Measurements from ENCODE around the gene STX1B.

Gene STX1B

DNA sequence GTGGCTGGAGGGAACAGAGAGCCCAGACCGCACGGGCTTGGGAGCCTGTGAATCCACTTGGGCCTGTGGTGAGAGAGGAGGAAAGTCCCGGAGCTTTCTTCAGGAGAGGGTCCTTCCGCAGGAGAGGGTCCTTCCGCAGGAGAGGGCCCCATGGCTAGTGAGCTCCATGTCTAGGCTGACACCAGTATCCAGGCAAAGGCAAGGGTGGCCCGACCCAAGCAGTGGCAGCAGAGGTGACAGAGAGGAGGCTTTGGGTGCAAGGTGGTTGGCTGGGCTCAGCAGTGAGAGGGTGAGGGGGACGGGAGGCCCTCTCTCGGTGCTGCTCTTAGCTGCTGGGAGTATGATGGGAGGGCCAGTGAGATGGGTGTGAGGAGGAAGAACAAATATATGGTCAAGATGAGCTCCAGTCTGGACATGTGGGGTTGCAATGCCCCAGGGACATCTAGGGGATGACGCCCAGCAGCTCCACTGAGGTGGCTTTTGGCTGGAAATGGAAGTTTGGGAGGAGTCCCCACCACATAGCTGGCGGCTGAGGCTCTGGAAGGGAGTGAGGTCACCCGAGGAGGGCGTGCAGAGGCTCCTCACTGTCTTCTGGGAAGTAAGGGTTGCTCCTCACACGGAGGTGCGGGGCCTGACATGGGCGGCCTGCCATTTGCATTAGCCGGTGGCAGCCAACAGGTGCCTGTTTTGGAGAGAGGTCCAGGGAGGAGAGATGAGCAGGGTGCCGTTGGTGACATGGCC, 27.7 kb downstream of the STX1B start:
- H3K27ac ChIP-seq (ENCODE audit: low read length), result no peak overlapping the region
- no peaks in the 10 kb centered on the region for H3K9me3 ChIP-seq (ENCODE audit: insufficient read depth, low read depth, low read length)
- H3K4me1 ChIP-seq (ENCODE audit: insufficient read depth, low read length), result no peaks in the 10 kb centered on the region; the same call in 1 of the 2 replicates
- peaks cover 63% of the 10 kb centered on the region for H3K36me3 ChIP-seq (ENCODE audit: insufficient read depth, low read depth, low read length)
- no peak overlapping the region for H3K4me3 ChIP-seq (ENCODE audit: low read length)
- no peak overlapping the region for H3K9ac ChIP-seq (ENCODE audit: low read depth, low read length)
- H3K27me3 ChIP-seq (ENCODE audit: insufficient read depth, low read length), result no peaks in the 10 kb centered on the region

DNA sequence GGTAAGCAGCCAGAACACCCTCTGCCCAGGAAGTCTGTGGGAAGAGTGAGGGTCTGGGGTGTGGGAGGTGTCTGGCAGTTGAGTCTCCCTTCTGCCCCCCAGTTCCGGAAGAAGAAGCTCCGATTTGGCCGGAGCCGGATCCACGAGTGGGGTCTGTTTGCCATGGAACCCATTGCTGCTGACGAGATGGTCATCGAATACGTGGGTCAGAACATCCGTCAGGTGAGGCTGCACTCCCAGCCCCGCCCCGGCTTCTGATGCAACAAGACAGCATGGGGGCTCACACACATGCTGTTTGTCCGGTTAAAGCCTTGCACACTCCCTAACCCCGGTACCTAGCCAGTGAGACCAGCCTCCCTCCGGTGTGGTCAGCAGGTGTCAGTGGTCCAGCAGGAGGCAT, 29.5 kb downstream of the STX1B start:
- H3K9ac ChIP-seq (ENCODE audit: low read depth, low read length), result no peak overlapping the region
- no peak overlapping the region for H3K4me3 ChIP-seq (ENCODE audit: low read length)
- H3K4me1 ChIP-seq (ENCODE audit: insufficient read depth, low read length), result no peaks in the 10 kb centered on the region; the same call in 1 of the 2 replicates
- no peaks in the 10 kb centered on the region for H3K27me3 ChIP-seq (ENCODE audit: insufficient read depth, low read length)
- peaks cover 80% of the 10 kb centered on the region for H3K36me3 ChIP-seq (ENCODE audit: insufficient read depth, low read depth, low read length)
- H3K9me3 ChIP-seq (ENCODE audit: insufficient read depth, low read depth, low read length), result no peaks in the 10 kb centered on the region
- no peak overlapping the region for H3K27ac ChIP-seq (ENCODE audit: low read length)

DNA sequence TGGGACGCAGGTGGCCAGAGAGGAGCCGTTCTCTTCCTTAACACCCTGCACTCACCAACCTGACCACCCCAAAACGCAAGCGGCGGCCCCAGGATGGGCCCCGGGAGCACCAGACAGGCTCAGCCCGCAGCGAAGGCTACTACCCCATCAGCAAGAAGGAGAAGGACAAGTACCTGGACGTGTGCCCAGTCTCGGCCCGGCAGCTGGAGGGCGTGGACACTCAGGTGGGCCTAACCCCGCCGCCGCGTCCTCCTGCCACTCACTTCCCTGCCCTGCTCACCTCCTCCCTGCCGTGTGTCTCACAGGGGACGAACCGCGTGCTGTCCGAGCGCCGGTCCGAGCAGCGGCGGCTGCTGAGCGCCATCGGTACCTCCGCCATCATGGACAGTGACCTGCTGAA, 30.0 kb downstream of the STX1B start:
- H3K9me3 ChIP-seq (ENCODE audit: insufficient read depth, low read depth, low read length), result no peaks in the 10 kb centered on the region
- H3K27ac ChIP-seq (ENCODE audit: low read length), result no peak overlapping the region
- no peaks in the 10 kb centered on the region for H3K27me3 ChIP-seq (ENCODE audit: insufficient read depth, low read length)
- no peak overlapping the region for H3K4me3 ChIP-seq (ENCODE audit: low read length)
- no peaks in the 10 kb centered on the region; the same call in 1 of the 2 replicates for H3K4me1 ChIP-seq (ENCODE audit: insufficient read depth, low read length)
- no peak overlapping the region for H3K9ac ChIP-seq (ENCODE audit: low read depth, low read length)
- H3K36me3 ChIP-seq (ENCODE audit: insufficient read depth, low read depth, low read length), result peaks cover 86% of the 10 kb centered on the region

DNA sequence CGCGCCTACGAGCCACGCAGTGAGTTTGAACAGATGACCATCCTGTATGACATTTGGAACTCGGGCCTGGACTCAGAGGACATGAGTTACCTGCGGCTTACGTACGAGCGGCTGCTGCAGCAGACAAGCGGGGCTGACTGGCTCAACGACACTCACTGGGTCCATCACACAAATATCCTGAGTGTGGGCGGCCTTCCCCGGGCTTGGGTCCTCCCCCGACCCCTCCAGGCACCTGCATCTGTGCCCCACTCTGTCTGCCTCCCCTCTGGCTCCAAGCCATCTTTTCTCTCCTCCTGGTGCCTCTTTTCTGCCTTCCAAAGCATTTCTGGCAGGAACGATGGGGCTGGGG, 30.4 kb downstream of the STX1B start:
- H3K27ac ChIP-seq (ENCODE audit: low read length), result no peak overlapping the region
- H3K27me3 ChIP-seq (ENCODE audit: insufficient read depth, low read length), result no peaks in the 10 kb centered on the region
- no peak overlapping the region for H3K9ac ChIP-seq (ENCODE audit: low read depth, low read length)
- peaks cover 90% of the 10 kb centered on the region for H3K36me3 ChIP-seq (ENCODE audit: insufficient read depth, low read depth, low read length)
- H3K9me3 ChIP-seq (ENCODE audit: insufficient read depth, low read depth, low read length), result no peaks in the 10 kb centered on the region
- H3K4me1 ChIP-seq (ENCODE audit: insufficient read depth, low read length), result no peaks in the 10 kb centered on the region
- H3K4me3 ChIP-seq (ENCODE audit: low read length), result no peak overlapping the region

DNA sequence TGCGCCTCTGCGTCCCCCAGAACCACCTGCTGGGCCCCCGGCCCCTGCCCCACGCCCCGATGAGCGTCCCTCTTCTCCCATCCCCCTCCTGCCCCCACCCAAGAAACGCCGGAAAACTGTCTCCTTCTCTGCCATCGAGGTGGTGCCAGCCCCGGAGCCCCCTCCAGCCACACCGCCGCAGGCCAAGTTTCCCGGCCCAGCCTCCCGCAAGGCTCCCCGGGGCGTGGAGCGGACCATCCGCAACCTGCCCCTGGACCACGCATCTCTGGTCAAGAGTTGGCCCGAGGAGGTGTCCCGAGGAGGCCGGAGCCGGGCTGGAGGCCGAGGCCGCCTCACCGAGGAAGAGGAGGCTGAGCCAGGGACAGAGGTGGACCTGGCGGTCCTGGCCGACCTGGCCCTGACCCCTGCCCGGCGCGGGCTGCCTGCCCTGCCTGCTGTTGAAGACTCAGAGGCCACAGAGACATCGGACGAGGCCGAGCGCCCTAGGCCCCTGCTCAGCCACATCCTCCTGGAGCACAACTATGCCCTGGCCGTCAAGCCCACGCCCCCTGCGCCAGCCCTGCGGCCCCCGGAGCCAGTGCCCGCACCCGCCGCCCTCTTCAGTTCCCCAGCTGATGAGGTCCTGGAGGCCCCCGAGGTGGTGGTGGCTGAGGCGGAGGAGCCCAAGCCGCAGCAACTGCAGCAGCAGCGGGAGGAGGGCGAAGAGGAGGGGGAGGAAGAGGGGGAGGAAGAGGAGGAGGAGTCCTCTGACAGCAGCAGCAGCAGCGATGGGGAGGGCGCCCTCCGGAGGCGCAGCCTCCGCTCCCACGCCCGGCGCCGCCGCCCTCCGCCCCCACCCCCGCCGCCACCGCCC, 31.0 kb downstream of the STX1B start:
- H3K27me3 ChIP-seq (ENCODE audit: insufficient read depth, low read length), result no peaks in the 10 kb centered on the region
- H3K36me3 ChIP-seq (ENCODE audit: insufficient read depth, low read depth, low read length), result peaks cover 92% of the 10 kb centered on the region
- no peaks in the 10 kb centered on the region for H3K4me1 ChIP-seq (ENCODE audit: insufficient read depth, low read length)
- H3K9ac ChIP-seq (ENCODE audit: low read depth, low read length), result no peak overlapping the region
- no peak overlapping the region for H3K4me3 ChIP-seq (ENCODE audit: low read length)
- H3K27ac ChIP-seq (ENCODE audit: low read length), result no peak overlapping the region
- no peaks in the 10 kb centered on the region for H3K9me3 ChIP-seq (ENCODE audit: insufficient read depth, low read depth, low read length)

DNA sequence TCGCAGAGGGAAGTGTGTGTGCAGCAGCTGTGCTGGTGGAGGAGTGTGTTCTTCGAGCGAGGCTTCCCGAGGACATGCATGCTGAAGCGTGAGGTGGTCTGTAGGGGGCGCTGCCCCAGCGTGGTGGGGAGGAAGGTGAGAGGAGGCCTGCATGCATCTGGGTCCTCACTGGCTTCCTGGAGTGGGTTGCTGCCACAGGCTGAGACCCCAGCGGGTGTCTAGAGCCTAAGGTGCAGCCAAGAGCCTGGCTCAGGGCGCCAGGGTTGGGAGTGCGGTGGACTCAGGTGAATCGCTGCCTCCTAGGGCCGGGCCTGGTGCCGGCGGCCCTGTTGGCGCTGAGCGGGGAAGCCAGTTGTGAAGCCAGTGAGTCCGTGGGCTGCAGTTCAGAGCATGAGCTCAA, 32.9 kb downstream of the STX1B start:
- Histone ChIP-seq H3K9me3 (ENCODE audit: insufficient read depth, low read depth, low read length) (no peaks in the 10 kb centered on the region), H3K4me3 (ENCODE audit: low read length) (no peak overlapping the region), H3K27me3 (ENCODE audit: insufficient read depth, low read length) (no peaks in the 10 kb centered on the region), H3K27ac (ENCODE audit: low read length) (no peak overlapping the region), H3K36me3 (ENCODE audit: insufficient read depth, low read depth, low read length) (peaks cover 92% of the 10 kb centered on the region), H3K9ac (ENCODE audit: low read depth, low read length) (no peak overlapping the region), H3K4me1 (ENCODE audit: insufficient read depth, low read length) (no peaks in the 10 kb centered on the region)

DNA sequence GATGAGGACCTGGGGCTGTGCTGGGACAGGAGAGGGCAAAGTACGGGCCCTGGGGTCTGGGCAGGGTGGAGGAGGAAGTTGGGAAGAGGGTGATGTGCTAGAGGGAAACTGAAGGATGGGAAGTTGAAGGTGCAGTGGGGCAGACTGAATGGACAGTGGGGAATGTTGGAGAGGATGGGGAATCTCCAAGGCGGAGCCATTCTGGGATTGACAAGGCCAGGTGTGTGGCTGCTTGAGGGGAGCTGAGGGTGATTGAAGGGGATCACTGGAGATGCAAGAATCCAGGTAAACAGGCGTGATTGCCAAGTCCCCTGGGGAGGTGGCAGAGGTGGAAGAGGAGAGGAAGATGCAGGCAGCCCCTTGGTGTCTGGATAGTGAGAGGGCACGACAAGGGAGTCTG, 34.0 kb downstream of the STX1B start:
- H3K36me3 ChIP-seq (ENCODE audit: insufficient read depth, low read depth, low read length), result peaks cover 93% of the 10 kb centered on the region
- no peak overlapping the region for H3K4me3 ChIP-seq (ENCODE audit: low read length)
- H3K9ac ChIP-seq (ENCODE audit: low read depth, low read length), result no peak overlapping the region
- no peaks in the 10 kb centered on the region for H3K9me3 ChIP-seq (ENCODE audit: insufficient read depth, low read depth, low read length)
- no peaks in the 10 kb centered on the region for H3K4me1 ChIP-seq (ENCODE audit: insufficient read depth, low read length)
- no peak overlapping the region for H3K27ac ChIP-seq (ENCODE audit: low read length)
- H3K27me3 ChIP-seq (ENCODE audit: insufficient read depth, low read length), result no peaks in the 10 kb centered on the region

DNA sequence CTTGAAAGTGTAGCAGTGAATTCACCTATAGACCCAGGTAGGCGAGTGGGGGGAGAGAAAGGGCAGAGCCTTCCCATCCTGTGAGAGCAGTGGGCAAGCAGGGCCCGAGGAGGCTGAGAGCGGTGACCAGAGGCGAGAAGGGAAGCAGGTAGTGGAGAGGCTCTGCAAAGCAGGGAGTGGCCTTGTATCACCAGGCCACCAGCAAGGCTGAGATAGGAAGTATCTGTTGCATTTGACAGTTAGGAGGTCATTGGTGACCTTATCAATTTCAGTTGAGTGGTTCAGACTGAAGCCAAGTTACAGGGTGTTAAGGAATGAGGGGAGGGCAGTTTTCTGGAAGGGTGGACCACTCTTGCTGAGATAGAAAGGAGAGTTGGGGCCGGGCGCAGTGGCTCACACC, 36.1 kb downstream of the STX1B start:
- peaks cover 93% of the 10 kb centered on the region for H3K36me3 ChIP-seq (ENCODE audit: insufficient read depth, low read depth, low read length)
- H3K4me1 ChIP-seq (ENCODE audit: insufficient read depth, low read length), result no peaks in the 10 kb centered on the region
- H3K9ac ChIP-seq (ENCODE audit: low read depth, low read length), result no peak overlapping the region
- no peak overlapping the region for H3K4me3 ChIP-seq (ENCODE audit: low read length)
- H3K27ac ChIP-seq (ENCODE audit: low read length), result no peak overlapping the region
- no peaks in the 10 kb centered on the region for H3K9me3 ChIP-seq (ENCODE audit: insufficient read depth, low read depth, low read length)
- H3K27me3 ChIP-seq (ENCODE audit: insufficient read depth, low read length), result no peaks in the 10 kb centered on the region

DNA sequence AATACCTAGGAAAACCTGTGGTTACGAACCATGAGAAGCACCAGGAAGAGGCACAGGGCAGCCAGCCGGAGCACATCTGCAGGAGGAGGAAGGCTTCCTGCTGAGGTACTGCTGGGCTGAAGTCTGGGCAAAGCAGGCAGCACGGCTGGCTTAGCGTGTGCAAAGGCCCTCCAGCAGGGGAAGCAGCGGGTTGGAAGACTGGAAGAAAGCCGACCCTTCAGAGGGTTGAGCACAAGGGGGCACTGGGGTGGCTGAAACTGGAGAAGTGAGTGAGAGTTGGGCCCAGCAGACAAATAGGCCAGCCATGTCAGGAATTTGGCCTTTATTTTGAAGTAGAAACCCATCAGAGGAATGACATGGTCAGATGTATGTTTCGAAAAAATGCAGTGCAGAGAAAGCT, 37.6 kb downstream of the STX1B start:
- no peaks in the 10 kb centered on the region for H3K9me3 ChIP-seq (ENCODE audit: insufficient read depth, low read depth, low read length)
- no peak overlapping the region for H3K9ac ChIP-seq (ENCODE audit: low read depth, low read length)
- H3K27ac ChIP-seq (ENCODE audit: low read length), result no peak overlapping the region
- no peaks in the 10 kb centered on the region for H3K27me3 ChIP-seq (ENCODE audit: insufficient read depth, low read length)
- peaks cover 95% of the 10 kb centered on the region for H3K36me3 ChIP-seq (ENCODE audit: insufficient read depth, low read depth, low read length)
- H3K4me3 ChIP-seq (ENCODE audit: low read length), result no peak overlapping the region
- no peaks in the 10 kb centered on the region for H3K4me1 ChIP-seq (ENCODE audit: insufficient read depth, low read length)

DNA sequence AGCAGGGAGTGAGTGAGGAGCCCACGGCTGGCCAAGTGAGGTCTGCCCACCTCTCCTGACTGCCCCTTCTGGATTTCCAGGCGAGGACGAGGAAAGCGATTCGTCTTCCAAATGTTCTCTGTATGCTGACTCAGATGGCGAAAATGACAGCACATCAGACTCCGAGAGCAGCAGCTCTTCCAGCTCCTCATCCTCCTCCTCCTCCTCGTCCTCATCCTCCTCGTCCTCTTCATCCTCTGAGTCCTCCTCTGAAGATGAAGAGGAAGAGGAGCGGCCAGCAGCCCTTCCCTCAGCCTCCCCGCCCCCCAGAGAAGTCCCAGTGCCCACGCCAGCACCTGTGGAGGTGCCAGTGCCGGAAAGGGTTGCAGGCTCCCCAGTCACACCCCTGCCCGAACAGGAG, 39.1 kb downstream of the STX1B start:
- Histone ChIP-seq H3K36me3 (ENCODE audit: insufficient read depth, low read depth, low read length) (peaks cover 93% of the 10 kb centered on the region), H3K27me3 (ENCODE audit: insufficient read depth, low read length) (no peaks in the 10 kb centered on the region), H3K9me3 (ENCODE audit: insufficient read depth, low read depth, low read length) (no peaks in the 10 kb centered on the region), H3K27ac (ENCODE audit: low read length) (no peak overlapping the region), H3K9ac (ENCODE audit: low read depth, low read length) (no peak overlapping the region), H3K4me1 (ENCODE audit: insufficient read depth, low read length) (no peaks in the 10 kb centered on the region), H3K4me3 (ENCODE audit: low read length) (no peak overlapping the region)

DNA sequence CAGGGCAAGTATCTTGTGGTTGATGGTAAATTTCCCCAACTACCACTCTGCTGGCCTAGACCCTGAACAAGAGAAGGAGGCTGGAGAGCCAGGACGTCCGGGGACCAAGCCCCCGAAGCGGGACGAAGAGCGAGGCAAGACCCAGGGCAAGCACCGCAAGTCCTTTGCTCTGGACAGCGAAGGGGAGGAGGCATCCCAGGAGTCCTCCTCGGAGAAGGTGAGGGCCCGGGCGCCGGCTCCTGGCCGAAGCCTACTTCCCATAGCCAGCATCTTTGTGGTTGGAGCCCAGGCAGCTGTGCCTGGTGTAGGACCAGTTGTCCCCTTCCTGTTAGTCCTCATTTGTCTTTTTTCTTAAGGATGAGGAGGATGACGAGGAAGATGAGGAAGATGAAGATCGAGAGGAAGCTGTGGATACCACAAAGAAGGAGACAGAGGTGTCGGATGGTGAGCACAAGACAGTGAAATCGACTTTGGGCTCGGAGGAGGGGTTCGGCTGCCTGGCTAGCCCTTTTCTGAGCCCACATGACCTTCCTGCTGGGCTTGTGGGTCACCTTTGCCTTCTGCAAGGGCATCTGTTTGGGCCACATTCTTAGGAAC, 41.1 kb downstream of the STX1B start:
- no peaks in the 10 kb centered on the region for H3K27me3 ChIP-seq (ENCODE audit: insufficient read depth, low read length)
- peaks cover 91% of the 10 kb centered on the region for H3K36me3 ChIP-seq (ENCODE audit: insufficient read depth, low read depth, low read length)
- H3K27ac ChIP-seq (ENCODE audit: low read length), result no peak overlapping the region
- H3K4me3 ChIP-seq (ENCODE audit: low read length), result no peak overlapping the region
- no peak overlapping the region for H3K9ac ChIP-seq (ENCODE audit: low read depth, low read length)
- no peaks in the 10 kb centered on the region for H3K4me1 ChIP-seq (ENCODE audit: insufficient read depth, low read length)
- no peaks in the 10 kb centered on the region for H3K9me3 ChIP-seq (ENCODE audit: insufficient read depth, low read depth, low read length)

DNA sequence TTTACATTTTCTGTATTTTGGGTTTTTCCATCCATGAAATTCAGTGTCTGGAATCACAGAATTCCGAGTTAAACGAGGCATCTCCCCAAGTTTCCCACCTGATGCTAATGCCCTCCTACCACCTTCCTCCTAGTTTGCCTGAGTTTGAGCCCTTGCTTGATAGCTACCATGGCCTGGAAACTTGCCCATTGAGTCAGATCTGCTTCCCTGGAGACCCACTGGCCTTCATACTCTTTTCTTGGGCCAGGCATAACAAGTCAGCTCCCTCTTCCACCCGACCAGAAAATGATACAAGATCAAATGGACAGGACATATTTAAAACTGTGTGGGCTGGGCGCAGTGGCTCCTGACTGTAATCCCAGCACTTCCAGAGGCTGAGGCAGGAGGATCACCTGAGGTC, 42.6 kb downstream of the STX1B start:
- no peaks in the 10 kb centered on the region for H3K9me3 ChIP-seq (ENCODE audit: insufficient read depth, low read depth, low read length)
- no peaks in the 10 kb centered on the region for H3K4me1 ChIP-seq (ENCODE audit: insufficient read depth, low read length)
- H3K27me3 ChIP-seq (ENCODE audit: insufficient read depth, low read length), result no peaks in the 10 kb centered on the region
- H3K4me3 ChIP-seq (ENCODE audit: low read length), result no peak overlapping the region
- peaks cover 90% of the 10 kb centered on the region for H3K36me3 ChIP-seq (ENCODE audit: insufficient read depth, low read depth, low read length)
- no peak overlapping the region for H3K9ac ChIP-seq (ENCODE audit: low read depth, low read length)
- H3K27ac ChIP-seq (ENCODE audit: low read length), result no peak overlapping the region

Data from iPS-20b (cell line).